Retina (tissue), 1 donor: ENCODE measurements around the gene SPINT1.
"Not testable (repeated sequence)": the region's sequence is repeated elsewhere in the genome, so short reads cannot be mapped to it uniquely, and the experiment has no call there.

Experiments
- DNase-seq: peaks from one replicate; pipeline ENCODE4 v3.0.0-alpha.2; 2016

Gene SPINT1

DNA sequence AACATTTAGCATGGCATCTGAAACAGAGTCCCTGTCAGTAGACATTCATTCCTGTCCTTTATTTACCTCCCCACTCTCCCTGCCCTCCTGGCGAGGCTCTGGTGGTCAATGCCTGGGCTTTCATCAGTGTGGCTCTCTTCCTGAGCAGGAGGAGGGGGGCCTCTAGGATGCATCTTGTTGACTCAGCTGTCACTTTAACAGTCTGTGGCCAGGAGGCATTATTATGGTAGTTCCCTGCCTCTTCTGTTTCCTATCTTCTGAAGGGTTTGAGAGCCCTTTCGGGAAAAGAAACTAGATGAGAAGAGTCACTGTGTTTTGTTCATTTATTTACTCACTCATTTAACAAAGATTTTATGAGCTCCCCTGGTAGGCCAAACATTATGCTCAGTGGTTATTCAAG lies 13.0 kb upstream of the SPINT1 start:
- no peak for DNase-seq

DNA sequence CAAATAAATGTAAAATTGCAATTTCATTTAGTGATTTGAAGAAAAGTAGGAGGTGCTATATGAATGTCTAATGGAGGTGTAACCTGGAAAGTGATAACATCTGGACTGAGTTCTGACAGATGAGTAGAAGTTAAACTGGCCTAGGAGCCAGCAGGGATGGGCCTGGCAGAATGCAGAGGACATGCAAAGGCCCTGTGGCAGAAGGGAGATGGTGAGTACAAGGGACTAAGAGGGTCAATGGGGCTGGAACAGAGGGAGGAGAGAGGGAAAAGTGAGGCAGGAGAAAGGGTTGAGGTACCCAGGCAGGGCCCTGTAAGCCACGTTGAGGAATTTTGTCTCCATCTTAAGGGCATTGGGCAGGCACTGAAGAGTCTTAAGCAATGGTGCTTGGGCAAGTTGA lies 12.0 kb upstream of the SPINT1 start:
- DNase-seq = no peak

GRCh38 chr15:40832903-40833302 lies 10.9 kb upstream of the SPINT1 start:
- DNase-seq = no peak

GRCh38 chr15:40836020-40836419 lies 7.8 kb upstream of the SPINT1 start:
- no peak for DNase-seq

DNA sequence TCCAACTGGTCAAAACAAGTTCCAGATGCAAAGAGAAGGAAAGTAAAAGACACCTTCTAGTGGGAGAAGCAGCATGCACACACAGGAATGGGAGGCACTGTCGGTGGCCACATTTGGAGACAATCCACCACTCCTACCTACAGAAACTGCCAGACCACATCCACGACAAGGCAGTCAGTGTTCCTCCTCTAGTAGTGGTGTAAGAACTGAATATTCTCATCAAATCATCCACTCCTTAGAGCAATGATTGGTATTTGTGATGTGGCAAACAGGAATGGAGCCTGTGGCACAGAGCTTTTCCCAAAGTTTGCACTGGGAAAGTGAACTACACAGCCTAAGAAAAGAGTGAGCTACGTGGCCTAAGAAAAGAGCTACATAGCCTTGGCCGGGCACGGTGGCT lies 5.1 kb upstream of the SPINT1 start:
- no peak for DNase-seq

DNA sequence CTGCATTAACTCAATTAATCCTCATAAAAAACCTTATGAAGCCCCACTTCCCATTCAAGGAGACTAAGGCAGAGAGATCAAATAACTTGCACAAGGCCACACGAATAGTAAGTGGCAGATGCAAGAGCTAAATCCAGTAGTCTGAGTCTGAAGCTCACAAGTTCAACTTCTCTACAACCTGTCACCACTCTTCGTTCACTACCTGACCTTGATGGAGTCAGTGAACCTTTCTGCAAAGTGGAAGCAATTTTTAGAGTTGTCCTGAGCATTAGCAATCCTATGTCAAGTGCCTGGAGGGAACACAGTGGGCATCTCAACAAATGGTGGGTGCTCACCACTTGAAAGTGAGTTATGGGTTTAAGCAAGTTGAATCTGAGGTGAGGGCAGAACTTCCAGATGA lies 2.1 kb upstream of the SPINT1 start:
- DNase-seq = no peak

DNA sequence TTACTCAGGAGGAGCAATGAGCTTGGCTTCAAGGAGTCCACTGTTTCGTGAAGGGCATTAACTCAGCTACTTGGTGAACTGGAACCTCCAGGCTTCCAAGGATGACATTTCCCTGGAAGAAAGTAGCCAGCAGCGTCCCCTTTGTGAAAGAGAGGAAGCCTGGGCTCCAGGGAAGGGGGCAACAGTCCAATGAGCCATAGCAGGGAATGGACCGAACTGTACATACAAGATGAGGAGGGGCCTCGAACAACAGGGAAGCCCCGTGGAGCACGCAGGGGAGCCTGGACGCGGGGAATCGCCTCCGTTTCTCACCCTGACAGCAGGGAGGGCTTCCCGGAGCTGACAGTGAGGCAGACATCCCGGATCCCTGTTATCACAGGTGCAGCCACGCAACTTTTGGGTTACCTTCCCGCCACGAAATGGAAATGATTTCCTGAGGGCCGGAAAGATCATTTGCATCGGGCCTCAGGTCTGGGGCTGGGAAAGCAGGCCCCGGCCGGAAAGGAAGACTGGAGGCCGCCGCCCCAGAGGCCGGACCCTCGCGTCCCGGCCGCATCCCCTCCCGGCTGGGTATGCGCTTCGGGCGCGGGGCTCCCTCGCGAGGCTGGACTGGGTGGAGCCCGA lies 475 bp upstream of the SPINT1 start:
- peak; percentile 36 for DNase-seq

DNA sequence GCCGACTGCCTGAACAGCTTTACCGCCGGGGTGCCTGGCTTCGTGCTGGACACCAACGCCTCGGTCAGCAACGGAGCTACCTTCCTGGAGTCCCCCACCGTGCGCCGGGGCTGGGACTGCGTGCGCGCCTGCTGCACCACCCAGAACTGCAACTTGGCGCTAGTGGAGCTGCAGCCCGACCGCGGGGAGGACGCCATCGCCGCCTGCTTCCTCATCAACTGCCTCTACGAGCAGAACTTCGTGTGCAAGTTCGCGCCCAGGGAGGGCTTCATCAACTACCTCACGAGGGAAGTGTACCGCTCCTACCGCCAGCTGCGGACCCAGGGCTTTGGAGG lies 815 bp downstream of the SPINT1 start:
- DNase-seq = no peak

GRCh38 chr15:40845036-40845435 lies 1.2 kb downstream of the SPINT1 start:
- no peak for DNase-seq

DNA sequence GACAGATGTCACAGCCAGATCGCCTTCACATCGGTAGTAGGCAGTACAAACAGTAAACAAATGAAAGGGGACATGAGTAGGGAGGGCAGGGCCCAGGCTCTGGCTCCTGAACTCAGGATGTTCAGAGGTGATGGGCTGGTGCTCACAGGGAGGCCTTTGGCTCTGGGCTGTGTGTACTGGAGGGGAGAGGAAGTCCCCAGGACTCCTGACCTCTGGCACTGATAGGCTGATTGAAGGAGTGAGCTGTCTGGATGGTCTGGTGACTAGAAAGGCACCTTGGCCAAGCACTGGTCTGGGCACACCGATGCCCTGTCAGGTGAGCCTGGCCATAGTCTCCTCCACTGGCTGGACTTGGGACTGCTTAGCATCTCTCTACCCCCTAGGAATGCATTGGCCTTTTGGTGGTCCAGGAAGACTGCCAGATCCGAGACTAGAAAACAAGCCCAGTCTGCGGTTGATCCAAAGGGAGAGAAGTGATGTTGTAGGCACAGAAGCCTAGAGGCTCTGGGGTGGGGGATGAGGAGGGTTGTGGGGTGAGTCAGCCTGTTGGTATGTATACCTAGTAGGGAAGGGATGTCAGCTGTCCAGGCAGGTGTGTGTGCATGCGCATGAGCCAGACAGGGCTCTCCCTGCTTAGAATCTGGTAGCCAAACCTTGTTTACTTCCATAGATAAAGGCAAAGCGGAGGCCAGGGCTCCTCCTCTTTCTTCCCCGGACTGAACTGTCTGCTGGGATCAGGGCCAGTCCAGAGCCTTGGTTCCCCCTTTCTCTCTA lies 1.9 kb downstream of the SPINT1 start:
- no peak for DNase-seq

GRCh38 chr15:40846841-40847222 lies 3.0 kb downstream of the SPINT1 start:
- no peak for DNase-seq

GRCh38 chr15:40847223-40847961 lies 3.5 kb downstream of the SPINT1 start:
- no peak for DNase-seq

DNA sequence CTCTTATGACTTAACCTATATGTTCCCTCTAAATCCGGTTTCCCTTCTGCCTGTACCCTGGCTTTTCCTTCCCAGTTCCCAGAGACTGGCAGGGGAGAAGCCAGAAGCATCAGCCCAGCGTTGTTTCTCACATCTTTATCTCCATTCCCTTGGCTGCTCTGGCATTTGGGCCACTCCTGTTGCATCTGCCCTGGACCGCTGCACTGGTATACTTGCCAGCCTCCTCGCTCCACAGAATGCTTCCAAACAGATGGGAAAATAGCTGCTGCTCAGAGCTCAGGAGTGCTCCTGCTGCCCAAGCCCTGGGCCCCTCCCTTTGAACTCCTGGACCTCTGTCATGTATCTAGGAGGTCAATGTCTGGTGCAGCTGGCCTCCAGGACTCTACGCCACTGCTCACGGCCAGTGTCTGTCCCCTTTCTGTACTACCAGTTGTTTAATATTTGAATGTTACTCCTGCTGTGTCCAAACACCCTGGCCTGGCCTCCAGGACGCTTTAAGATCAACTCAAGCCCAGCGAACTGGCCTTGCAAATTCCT lies 6.8 kb downstream of the SPINT1 start:
- DNase-seq = no peak

DNA sequence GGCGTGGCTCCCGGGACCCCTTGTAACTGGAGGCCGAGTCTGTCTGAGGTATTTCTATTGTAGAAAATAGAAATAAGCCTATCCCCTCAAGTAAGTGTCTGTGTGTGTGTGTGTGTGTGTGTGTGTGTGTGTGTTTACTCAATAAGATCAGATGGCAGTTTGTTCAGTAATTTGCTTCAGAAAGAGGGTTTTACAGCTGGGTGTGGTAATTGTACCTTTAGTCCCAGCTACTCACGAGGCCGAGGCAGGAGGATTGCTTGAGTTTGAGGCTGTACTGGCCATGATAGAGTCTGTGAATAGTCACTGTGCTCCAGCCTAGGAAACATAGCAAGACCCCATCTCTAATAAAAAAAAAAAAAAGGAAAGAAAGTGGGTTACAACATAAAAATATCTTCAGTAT lies 8.7 kb downstream of the SPINT1 start:
- DNase-seq = no peak

GRCh38 chr15:40853241-40853890 lies 9.5 kb downstream of the SPINT1 start:
- no peak for DNase-seq

- DNase-seq = no peak
These were observed 10.3 kb downstream of the SPINT1 start for GRCh38 chr15:40854161-40854560.

GRCh38 chr15:40855706-40856234 lies 11.9 kb downstream of the SPINT1 start:
- DNase-seq = no peak

DNA sequence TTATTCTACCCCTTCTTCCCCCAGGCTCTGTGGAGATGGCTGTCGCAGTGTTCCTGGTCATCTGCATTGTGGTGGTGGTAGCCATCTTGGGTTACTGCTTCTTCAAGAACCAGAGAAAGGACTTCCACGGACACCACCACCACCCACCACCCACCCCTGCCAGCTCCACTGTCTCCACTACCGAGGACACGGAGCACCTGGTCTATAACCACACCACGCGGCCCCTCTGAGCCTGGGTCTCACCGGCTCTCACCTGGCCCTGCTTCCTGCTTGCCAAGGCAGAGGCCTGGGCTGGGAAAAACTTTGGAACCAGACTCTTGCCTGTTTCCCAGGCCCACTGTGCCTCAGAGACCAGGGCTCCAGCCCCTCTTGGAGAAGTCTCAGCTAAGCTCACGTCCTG lies 12.9 kb downstream of the SPINT1 start:
- no peak for DNase-seq

DNA sequence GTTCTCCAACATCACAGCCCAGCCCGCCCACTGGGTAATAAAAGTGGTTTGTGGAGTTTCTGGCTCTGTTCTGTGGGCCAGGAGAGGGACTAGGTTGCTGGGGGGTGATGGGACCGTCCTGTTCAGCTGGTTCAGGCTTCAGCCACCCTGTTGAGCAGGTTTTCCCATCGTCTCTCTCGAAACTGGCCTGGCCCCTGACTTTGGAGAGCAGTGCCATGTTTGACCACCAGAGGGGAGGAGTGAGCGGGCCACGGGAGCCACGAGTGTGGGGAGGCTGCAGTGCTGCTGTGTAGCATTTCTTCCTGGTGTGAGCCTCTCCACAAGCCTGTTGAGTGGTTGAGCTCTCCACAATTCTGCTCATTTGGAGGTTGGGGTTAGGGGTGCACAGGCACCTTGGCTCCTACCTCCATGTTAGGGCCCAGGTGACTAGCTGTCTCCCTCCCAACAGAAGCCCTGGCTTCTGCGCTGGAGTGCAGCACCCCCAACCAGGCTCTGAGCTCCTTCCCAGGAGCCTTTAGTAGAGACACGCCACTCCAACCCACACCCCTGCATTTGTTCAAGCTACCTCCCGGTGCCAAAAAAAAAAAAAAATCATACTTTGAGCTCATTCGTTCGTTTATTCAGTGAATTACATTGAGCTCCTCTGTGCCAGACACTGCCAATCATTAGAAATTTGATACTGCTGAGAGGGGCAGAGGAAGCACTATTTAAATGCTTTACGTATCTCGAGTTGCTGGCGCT lies 13.9 kb downstream of the SPINT1 start:
- DNase-seq = peak; percentile 82

DNA sequence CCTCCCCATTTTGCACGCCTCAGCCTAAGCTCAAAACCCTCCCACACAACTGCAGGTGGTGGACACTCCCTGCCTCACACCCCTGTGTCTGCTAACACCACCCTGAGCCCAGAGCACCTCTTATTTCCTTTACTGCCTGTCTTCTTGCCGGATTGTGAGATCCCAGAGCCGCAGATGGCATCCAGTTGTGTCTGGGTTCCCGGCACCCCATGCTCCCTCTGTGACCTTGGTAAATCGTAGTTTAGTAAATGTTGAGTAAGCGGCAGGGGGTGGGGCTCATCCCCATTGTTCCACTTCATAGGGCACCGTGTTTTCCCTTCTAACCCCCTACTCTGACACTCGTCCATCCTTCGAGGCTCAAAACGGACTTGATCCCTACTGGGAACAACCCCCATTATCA lies 14.9 kb downstream of the SPINT1 start:
- DNase-seq = no peak

- DNase-seq = peak; percentile 77
These were observed 15.5 kb downstream of the SPINT1 start for GRCh38 chr15:40859206-40859851.

GRCh38 chr15:40861147-40861546 lies 17.3 kb downstream of the SPINT1 start:
- DNase-seq = not testable (repeated sequence)
